ENCODE results near the gene KCNV2.
A peak's percentile ranks its signal among the peaks of the same experiment; 100 is the strongest.

The KCNV2 gene

DNA sequence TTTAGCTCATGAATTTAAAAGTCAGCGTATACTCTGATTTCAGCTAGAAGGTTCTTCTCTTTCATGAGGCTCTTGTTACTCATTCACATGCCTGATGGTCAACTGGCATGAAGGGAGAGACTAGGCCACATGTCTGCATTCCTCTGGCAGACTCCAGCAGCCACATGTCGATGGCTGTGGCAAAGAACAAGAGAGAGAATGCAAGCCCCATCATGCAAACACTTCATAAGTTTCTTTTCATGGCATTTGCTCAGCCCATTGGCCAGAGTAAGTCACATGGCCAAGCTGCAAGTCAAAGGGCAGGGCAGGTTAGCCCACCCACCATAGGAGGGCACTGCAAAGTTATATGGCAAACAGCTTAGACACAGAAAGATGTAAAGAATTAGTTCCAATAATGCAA lies 5.4 kb downstream of the KCNV2 start:
- DNase-seq: no peak

- no peak for DNase-seq
These were observed 6.2 kb downstream of the KCNV2 start for GRCh38 chr9:2723376-2724065.

DNA sequence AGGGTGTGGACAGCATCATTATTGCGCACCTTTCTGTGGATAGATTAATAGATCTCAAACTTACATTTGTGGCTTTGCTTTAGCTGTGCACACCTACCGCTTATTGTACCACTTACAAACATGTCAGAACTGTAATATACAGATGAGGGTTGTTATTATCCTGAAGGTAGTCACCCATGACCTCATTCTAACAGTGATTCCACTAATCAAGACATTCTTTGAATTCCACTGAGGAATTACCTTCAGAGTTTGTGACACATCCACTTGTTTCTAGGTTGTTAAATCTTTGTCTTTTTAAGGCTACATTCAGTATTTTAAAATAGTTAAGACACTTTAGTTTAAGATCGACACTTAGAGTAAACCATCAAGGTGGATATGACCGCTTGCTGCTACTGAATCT lies 7.8 kb downstream of the KCNV2 start:
- DNase-seq: no peak

- DNase-seq: no peak
These were observed 8.8 kb downstream of the KCNV2 start for GRCh38 chr9:2725898-2726649.

DNA sequence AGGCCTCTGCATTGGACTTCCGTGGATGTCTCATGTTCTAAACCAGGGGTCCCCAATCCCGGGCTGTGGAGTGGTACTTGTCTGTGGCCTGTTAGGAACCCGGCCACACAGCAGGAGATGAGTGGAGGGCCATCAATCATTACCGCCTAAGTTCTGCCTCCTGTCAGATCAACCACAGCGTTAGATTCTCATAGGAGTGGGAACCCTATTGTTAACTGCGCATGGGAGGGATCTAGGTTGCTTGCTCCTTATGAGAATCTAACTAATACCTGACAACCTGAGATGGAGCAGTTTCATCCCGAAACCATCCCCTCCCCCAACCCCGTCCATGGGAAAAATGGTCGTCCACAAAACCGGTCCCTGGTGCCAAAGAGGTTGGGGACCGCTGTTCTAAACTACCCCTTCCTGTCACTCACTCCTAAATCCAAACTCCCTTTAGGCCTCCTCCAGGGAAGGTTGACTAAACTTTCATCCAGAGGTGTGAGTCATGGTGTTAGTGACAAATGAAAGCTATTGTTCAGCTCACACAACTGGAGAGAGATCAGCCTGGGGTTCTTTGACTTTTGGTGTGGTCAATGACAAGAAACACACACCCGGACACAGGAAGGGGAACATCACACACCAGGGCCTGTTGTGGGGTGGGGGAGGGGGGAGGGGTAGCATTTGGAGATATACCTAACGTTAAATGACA lies 9.5 kb downstream of the KCNV2 start:
- DNase-seq: no peak

GRCh38 chr9:2727374-2727773 lies 10.1 kb downstream of the KCNV2 start:
- no peak for DNase-seq

- DNase-seq: peak; percentile 44
These were observed 10.8 kb downstream of the KCNV2 start for GRCh38 chr9:2727966-2728613.

- no peak for DNase-seq
These were observed 11.7 kb downstream of the KCNV2 start for GRCh38 chr9:2729003-2729402.

- DNase-seq: no peak
These were observed 12.4 kb downstream of the KCNV2 start for GRCh38 chr9:2729721-2730120.

DNA sequence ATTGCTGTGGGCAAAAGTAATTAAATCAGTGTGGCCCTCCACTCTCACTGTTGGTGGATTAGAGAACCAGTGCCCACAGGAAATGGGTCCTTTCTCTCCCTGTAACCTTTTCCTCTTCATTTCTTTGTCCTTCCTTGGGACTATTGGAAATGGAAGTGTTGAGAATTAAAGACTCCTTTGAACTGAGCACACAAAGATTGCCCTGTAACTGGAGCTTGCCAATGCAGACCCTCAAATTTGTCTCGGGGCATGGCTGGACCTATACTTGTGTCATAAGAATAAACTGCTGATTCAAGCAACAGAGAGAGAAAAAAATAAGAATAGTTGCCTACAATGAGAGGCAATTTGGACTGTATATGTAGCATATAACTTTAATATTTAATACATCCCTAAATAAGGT lies 13.7 kb downstream of the KCNV2 start:
- DNase-seq: no peak

- no peak for DNase-seq
These were observed 15.2 kb downstream of the KCNV2 start for GRCh38 chr9:2732492-2732891.

GRCh38 chr9:2740616-2741015 lies 23.3 kb downstream of the KCNV2 start:
- no peak for DNase-seq

DNA sequence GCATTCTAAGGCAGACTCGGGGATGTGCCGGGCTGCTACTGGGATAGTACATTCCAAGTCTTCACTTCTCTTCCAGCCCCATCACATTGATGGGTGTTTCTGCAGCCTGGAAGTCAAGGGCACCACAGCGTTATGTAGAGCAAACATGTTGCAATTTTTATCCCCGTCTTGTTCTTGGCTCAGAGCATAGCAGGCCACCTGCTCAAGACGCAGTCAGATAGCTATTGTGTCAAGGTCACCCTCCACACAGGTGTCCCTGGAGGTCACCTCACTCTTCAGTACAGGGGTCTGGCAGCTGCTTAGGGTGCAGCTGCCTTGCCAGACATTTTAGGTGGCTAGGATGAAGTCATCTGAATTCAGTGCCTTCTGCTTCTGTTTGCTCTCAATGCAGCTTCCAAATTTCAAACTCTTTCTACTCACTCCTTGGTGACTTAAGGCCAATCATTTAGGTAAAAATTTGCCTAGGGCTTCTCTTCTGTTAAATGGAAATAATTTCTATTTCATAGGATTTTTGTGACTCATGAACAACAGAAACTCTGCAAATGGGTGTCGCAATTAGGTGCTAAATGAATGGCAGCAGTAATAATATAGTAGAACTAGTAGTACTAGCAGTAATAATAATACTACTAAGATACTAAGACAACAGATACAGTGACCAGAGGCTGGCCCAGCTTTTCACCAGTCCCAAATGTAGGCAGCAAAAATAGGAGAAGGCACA lies 24.3 kb downstream of the KCNV2 start:
- DNase-seq: no peak

GRCh38 chr9:2742214-2742613 lies 24.9 kb downstream of the KCNV2 start:
- no peak for DNase-seq

GRCh38 chr9:2743937-2744529 lies 26.7 kb downstream of the KCNV2 start:
- no peak for DNase-seq

GRCh38 chr9:2745560-2746380 lies 28.5 kb downstream of the KCNV2 start:
- no peak for DNase-seq

GRCh38 chr9:2749485-2749884 lies 32.2 kb downstream of the KCNV2 start:
- DNase-seq: no peak

DNA sequence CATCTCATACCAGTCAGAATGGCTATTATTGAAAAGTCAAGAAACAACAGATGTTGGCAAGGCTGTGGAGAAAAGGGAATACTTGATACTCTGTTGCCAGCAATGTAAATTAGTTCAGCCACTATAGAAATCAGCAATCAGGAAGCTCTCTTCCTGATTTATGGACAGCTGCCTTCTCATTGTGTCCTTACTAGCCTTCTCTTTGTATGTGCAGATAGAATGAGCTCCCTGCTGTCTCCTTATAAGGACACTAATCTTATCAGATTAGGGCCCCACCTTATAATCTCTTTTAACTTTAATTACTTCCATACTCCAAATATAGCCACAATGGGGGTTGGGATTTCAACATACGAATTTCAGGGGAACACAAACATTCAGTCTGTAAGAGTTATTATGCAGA lies 38.0 kb downstream of the KCNV2 start:
- no peak for DNase-seq

DNA sequence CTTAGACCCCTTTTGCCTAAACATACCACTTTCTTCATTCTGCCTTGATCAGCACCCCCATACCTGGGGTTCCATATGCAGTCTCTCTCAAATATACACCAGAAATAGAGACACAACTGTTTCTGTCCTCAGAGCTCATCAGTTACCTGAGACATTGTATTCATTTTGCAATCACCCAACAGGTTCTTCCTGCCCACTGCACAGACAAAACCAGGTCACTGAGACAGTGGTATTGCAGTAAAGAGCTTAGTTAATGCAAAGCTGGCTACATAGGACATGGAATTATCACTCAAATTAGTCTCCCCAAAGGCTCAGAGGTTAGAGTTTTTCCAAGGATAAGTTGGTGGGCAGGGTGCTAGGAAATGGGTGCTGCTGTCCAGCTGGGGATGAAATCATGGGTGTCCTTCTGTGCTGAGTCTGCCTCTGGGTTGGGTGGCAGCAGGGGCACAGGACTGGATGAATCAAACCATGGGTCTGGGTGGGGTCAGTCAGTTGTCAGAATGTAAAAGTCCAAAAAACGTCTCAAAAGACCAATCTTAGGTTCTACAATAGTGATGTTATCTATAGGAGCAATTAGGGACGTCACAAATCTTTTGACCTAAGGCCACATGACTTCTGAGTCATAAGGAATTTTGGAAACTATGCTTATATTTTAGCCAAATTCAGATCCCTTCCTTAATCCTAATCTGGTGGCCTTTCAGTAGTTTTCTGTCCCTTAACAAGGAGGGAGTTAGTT lies 41.0 kb downstream of the KCNV2 start:
- DNase-seq: no peak

GRCh38 chr9:2758898-2759510 lies 41.7 kb downstream of the KCNV2 start:
- DNase-seq: no peak
